Stimulated activated CD8-positive, alpha-beta memory T cell treated with anti-CD3 and anti-CD28 coated beads, Interleukin-12 subunit alpha, Interleukin-12 subunit beta, amount 100 ng/mL, for 4 hours (primary cell): ENCODE measurements around the gene SKP1.
"Not testable (repeated sequence)": the region's sequence is repeated elsewhere in the genome, so short reads cannot be mapped to it uniquely, and the experiment has no call there.

ENCODE experiments used
- DNase-seq: peaks from one replicate; pipeline ENCODE4 v3.0.0-alpha.2; 2020; ENCODE audit warnings: low read depth

Gene SKP1

DNA sequence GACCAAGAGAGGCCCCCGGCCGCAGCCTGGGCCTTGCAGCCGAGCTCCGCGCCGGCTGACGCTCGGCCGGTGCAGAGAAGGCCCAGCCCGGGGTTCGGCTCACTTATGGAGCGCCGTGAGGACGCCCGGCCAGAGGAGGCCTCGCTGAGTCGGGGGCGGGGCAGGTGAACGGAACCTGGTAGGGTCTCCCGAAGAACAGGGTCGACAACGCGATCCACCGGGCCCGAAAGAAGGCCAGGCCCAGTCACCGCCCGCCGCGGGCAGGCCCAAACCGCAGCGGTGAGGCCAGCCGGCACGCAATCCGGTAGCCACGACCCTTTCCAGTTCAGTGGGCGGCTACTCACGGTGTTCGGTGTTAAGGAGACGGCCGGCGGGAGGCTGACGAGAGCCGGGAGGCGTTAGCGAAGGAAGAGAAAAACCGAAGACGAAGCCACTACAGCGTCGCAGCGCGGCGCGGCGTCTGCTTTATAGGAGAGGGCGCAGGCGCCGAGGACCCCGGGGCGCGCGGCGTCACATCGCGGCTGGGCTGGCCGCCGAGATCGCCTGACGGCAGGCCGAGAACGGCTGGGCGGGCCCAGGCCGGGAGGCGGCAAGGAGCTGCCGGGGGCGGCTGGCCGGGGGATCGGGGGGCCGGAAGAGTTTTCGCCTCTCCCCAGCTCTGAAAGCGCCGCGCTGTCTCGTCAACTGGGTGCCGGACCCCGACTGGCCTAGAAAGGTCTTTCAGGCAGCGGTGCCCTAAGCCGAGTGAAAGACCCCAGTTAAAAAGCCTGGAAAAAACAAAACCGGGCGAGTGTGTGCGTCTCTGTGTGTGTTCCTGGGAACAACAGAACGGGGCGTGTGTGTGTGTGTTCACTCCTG, at the start of gene SKP1:
Gene SKP1 (minus strand): TSS at position 440 of the 858 bp plus-strand sequence. CDS start 2,928 bp downstream, outside the sequence.
- DNase-seq = peak; percentile 76

- DNase-seq = peak; percentile 100
Observed at GRCh38 chr5:134225780-134226440, 49.2 kb upstream of the SKP1 start, which contains the start of gene PPP2CA. TSS of gene PPP2CA (minus strand) at chr5:134226073. CDS start at chr5:134225861, 212 bp downstream.

- peak; percentile 36 for DNase-seq
Observed at GRCh38 chr5:134224888-134225779, 48.4 kb upstream of the SKP1 start.

DNA sequence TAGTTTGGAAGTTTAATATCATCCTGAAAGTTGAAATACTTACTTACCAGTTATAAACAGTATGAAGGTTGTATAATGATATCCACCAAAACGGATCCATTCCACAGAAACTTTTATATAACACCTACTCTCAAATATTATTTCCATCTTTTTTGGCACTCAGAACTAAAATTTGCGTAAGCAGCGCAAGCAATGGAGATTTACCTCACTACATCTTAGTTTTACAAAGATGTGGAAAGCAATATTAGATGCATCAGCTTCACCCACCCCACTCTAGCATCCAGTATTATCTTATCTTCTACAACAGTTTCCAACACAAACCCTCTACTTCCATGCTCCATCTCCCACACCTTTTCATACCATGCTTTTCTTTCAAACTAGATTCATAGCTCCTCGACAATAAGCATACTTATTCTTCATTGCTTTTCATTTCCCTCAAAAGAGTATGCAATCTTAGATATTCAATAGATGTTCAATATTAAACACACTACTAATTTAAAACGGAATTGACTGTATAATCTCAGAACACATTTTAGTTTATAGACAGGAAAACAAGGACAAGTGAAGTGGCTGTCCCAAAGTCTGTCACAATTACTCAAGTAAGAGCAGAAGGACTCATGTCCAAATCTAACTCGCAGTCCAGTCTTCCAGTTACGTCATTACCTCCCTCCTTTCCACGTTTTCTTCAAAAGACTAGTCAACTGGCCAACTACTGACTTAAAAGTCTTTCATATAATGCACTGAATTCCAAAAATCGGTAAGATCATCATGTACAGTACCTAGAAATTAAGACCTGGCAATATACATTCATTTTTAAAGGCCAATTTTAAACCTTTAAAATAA, 46.9 kb upstream of the SKP1 start:
- DNase-seq = no peak

GRCh38 chr5:134221690-134222089, 44.9 kb upstream of the SKP1 start:
- not testable (repeated sequence) for DNase-seq

DNA sequence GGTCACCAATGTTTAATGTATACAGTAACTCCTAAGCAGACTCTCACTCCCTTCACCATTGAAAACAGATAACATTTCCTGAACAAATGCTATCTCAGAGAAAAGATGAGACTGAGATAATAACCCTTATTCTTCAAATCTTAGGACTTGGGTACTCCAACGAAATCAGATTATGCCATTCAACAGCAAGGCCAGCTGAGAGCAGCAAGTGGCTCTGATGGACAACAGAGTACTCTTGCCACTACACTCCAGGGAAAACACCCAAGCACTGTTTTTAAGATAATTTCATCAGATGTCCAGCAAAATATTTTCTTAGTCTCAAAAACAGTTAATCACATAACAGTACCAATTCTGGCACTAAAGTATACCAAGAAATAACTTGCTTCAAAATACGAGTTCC, 39.0 kb upstream of the SKP1 start:
- no peak for DNase-seq

GRCh38 chr5:134211263-134212031, 34.7 kb upstream of the SKP1 start:
- not testable (repeated sequence) for DNase-seq

DNA sequence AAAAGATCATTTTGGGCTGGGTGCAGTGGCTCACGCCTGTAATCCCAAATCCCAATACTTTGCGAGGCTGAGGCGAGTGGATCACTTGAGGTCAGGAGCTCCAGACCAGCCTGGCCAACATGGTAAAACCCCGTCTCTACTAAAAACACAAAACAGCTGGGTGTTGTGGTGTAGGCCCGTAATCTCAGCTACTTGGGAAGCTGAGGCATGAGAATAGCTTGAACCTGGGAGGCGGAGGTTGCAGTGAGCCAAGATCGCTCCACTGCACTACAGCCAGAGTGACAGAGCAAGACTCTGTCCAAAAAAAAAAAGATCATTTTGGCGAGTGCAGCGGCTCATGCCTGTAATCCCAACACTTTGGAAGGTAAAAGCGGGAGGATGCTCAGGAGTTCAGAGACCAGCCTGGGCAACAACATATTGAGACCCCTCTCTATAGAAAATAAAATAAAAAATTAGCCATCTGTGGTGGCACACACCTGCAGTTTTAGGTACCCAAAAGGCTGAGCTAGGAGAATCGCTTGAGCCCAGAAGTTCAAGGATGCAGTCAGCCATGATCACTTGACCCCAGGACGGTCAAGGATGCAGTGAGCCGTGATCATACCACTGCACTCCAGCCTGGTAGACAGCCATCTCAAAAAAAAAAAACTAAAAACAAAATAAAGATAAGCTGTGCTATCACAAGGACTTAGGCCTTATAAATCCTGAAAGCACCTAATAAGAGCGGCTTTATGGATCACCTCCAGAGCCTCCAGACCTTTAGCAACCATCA, 32.9 kb upstream of the SKP1 start:
- no peak for DNase-seq

- DNase-seq = no peak
Observed at GRCh38 chr5:134207696-134208095, 30.9 kb upstream of the SKP1 start.

DNA sequence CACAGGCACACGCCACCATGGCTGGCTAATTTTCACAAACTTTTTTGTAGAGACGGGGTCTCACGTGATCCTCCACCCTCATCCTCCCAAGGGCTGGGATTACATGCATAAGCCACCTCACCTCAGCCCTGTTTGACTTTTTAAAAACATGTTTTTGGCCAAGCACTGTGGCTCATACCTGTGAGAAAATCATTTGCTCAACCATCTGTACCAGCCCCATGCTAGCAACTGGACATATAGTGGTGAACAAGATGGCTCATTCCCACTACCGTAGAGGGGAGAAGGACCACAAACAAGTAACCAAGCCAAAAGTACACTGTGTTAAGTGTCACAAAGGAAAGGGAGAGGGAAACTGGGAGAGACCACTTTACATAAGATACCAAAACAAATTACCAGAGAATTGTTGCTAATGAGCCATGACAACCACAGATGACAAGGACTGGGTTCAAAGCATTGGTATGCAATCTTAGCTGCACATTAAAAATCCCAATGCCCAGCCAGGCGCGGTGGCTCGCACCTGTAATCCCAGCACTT, 29.9 kb upstream of the SKP1 start:
- DNase-seq = no peak

DNA sequence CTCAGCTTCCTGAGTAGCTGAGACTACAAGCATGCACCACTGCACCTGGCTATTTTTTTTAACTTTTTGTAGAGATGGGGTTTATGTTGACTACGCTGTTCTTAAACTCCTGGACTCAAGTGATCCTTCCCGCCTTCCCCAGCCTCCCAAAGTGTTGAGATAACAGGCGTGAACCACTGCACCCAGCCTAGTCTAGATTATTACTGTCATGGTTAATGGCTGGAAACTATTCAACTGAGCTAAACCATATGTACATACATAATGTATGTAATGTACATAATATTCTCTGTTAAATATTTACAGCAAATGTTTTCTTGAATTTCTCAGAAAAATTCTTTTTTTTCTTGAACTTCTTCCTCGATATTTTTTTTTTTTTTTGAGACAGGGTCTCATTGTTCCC, 27.8 kb upstream of the SKP1 start:
- DNase-seq = no peak

GRCh38 chr5:134203630-134204029, 26.9 kb upstream of the SKP1 start:
- no peak for DNase-seq

DNA sequence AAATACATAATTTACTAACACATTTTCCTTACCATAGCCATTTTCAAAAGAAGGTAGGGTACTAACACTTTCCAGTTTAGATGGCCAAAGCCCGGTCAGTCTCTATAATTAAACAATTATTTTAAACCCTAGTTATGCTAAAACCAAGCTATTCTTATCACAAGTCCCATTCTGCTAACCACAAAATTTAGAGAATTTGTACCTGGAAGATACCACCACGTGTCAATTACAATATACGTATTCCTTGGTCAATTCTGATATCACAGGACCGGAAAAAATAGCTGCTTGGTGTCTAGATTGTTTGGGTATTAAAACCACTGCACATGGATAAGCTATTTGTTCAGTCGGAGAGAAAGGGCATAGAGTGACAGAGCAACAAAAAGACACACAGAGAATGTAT, 18.9 kb upstream of the SKP1 start:
- no peak for DNase-seq

DNA sequence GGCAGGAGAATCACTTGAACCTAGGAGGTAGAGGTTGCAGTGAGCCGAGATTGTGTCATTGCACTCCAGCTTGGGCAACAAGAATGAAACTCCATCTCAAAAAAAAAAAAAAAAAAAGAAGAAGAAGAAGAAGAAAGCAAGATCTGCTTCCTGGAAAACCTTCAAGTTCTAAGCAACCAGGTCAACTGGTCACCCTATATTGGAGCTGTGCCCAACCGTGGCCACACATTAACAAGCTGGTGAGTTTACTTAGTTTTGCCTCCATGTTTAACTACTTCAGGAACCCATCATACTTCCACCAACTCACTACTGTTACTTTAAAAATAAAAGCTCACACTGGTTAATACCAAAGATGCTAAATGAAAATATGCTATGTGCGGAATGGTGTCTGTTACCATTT, 12.3 kb upstream of the SKP1 start:
- no peak for DNase-seq

DNA sequence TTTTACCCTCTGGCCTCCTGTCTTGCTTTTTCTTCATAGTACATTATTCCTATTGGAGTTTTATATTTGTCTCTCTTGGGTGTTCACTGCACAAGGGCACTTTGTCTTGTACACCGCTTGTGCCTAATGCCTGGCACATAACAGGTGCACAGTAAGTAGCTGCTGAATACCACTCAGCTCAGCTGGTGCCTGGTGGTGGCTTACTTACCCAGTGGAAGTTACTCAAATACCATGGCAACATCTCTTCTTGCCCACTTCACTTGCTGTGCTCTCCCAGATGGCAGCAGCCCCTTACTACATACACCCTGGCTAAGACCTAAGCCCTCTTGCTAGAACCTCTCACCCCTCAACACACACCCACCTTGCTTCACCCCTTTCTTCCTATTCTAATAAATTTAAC, 11.3 kb upstream of the SKP1 start:
- no peak for DNase-seq

DNA sequence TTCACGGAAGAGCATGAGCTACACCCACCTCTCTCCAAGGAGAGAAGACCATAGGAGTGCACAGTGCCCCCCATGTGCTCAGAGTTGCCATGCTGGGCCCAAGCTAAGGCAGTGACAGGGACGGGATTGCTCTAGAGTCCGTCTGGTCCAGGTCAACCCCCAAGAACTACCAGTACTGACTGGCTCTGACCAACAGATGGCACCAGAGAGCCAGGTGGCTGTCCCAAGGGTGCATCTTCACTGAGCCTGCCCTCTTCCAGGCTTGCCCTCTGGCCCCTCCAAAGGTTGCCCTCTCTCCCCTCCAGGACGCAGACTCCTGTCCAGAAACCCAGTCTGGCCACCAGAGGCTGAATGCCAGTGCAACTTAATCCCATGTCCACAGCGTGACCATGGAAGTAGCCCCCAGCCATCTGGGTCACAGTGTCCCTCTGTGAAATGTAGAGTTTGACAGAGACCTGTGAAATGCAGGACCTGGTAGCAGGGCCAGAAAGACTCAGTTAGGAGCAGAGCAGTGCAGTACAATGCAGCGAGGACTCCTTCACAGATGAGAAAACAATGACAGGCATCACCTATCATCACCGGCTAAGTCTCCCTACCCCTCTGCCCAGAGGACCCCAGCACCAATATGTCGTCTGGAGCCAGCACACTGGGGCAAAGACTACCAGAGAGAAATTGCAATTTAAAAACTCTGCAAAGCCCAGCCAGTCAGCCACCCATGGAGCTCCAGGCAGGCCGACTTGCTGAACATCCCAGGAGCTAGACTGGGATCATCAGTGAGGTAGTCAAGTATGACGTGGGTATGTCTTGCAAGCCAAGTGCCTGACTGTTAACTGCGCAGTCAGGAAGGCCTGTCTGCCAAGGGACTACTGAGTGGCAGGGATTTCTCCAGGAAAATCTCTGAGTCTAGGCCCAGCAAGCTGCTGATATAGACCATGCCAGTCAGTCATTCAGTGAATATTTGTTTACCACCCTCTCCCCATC, 7.7 kb upstream of the SKP1 start:
- DNase-seq = peak; percentile 48

DNA sequence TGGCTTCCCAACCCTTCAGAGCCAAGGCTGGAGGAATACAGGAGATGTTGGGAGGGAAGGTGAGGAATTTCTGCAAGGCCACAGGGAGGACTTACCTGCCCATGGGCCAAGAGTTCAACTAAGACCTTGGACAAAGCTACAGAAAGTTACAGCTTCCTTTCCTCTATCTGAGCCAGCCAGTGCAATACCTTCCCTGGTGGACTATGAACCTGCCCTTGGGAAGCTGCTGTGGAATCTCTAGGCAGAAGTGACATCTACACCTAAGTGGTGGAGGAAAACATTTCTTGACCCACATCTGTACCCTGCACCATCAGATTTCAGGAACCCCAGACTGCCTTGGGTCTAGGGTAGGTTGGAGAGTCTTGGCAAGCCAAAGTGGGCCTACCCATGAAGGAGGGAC, 6.7 kb upstream of the SKP1 start:
- no peak for DNase-seq

DNA sequence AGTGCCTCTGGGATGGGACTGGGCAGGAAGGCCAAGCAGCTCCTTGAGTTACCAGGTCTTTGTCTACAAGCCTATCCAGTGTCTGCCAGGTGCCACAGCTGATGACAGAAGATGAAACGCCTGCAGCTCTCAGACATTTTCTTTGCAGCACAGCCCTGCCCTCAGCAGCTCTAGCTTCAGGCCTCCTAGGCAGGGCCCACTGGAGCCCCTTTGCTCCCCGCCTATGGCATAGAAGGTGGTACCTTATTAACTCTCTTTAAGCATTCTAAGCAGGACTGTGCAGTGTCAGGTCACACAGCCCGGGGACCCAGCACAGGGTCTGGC, 1.3 kb upstream of the SKP1 start:
- no peak for DNase-seq
